Measurements from ENCODE around the gene NAV1. TPM values are rescaled to one million over a fixed set of nuclear protein-coding genes. Genes with fewer than 3 reads are reported as not detected.

NAV1 gene
- total RNA-seq: 4.2 and 4.4 TPM in 2 replicates

GRCh38 chr1:201538612-201539551 lies at the start of gene NAV1:
TSS of gene NAV1 (plus strand) at chr1:201539127. CDS start at chr1:201622885, 83,758 bp downstream.

GRCh38 chr1:201506557-201507359 lies 32.2 kb upstream of the NAV1 start, which contains the start of gene CSRP1:
TSS of gene CSRP1 (minus strand) at chr1:201507123. CDS start at chr1:201496303, 10,820 bp downstream.

Other genes with a start within 250 kb of the NAV1 start
- not detected in 2 replicates for gene TNNT2, start 161.4 kb upstream of the NAV1 start, total RNA-seq
- gene LAD1, start 139.8 kb upstream of the NAV1 start, total RNA-seq: 0.22 TPM in 1 of 2 replicates, not detected in the other
- gene TNNI1, start 117.4 kb upstream of the NAV1 start, total RNA-seq: not detected in 2 replicates
- gene PHLDA3, start 69.9 kb upstream of the NAV1 start, total RNA-seq: 9.6 and 15.8 TPM in 2 replicates
- gene CSRP1, start 32.0 kb upstream of the NAV1 start, total RNA-seq: 78.0 and 111 TPM in 2 replicates

All from dermis lymphatic vessel endothelial cell (primary cell).